ENCODE data around the gene ST8SIA1.

The ST8SIA1 gene

DNA sequence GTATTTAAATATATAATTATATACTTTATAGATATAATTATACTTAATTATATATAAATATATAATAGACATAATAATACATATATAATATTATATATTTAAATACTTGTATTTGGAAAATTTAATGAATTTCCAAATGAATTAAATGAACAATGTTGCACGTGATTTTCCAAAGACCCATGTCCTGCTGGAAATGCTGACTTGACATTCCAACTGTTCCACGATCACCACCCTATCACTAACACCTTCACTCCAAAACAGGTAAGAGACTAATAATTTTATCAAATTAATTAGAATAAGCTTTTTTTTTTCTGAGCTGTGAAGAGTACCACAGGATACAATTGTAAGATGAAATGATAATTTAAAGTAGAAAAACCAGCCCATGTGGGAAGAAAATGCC is 103.4 kb downstream of the ST8SIA1 start:
- no peak for DNase-seq

- no peak for DNase-seq
These were observed 104.2 kb downstream of the ST8SIA1 start for GRCh38 chr12:22230280-22230794.

GRCh38 chr12:22229652-22230279 is 104.7 kb downstream of the ST8SIA1 start:
- no peak for DNase-seq

- DNase-seq, result no peak
These were observed 106.3 kb downstream of the ST8SIA1 start for GRCh38 chr12:22228022-22228875.

- DNase-seq, result no peak
These were observed 111.2 kb downstream of the ST8SIA1 start for GRCh38 chr12:22223356-22223755.

GRCh38 chr12:22217556-22217955 is 117.0 kb downstream of the ST8SIA1 start:
- DNase-seq, result no peak

- DNase-seq, result no peak
These were observed 118.8 kb downstream of the ST8SIA1 start for GRCh38 chr12:22215467-22216253.

- no peak for DNase-seq
These were observed 123.4 kb downstream of the ST8SIA1 start for GRCh38 chr12:22211128-22211527.

DNA sequence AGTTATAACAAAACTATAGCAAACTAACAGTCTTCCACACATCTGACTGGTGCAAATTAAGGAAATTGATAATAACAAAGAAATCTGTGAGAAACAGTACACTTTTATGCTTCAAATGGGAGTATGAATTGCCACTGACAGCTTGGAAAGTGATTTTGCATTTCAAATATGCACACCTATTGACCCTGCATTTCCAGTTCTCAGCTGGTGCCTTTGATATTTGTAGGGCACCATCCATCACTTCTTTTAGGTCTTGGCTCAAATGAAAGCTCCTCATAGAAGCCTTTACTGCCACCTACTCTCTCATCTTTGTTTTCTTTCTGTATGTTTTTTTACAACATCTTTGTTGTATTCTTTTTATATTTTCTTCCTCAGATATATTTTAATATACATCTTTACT is 125.1 kb downstream of the ST8SIA1 start:
- DNase-seq, result no peak

DNA sequence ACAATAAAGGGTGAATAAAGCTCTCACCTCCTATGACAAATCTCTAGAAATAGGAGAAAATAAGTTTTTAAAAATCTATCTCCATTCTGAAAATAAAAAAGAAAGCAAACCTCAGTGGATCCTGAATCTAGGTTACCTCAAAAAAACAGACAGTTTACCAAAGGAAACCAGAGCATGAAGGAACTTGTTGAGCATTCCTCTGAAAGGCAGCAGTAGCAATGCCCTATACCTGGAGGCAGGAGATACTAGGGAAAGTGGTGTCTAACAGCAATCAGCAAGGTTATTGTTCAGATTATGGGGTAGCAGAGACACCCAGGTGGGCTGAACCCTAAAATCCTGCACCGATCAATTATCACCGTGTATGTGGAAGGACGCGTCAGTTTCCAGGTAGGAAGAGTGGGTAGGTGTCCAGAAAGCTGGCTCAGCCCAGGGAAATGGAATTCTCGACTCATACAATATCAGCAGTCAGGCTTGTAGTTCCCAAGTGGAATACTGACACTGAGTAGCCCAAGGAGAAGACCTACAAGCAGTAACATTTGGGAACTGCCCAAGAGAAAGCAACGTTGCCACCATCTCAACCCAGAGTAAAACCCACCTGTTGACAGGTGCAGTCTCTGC is 128.3 kb downstream of the ST8SIA1 start:
- DNase-seq, result no peak

- DNase-seq, result no peak
These were observed 130.1 kb downstream of the ST8SIA1 start for GRCh38 chr12:22204391-22204790.

DNA sequence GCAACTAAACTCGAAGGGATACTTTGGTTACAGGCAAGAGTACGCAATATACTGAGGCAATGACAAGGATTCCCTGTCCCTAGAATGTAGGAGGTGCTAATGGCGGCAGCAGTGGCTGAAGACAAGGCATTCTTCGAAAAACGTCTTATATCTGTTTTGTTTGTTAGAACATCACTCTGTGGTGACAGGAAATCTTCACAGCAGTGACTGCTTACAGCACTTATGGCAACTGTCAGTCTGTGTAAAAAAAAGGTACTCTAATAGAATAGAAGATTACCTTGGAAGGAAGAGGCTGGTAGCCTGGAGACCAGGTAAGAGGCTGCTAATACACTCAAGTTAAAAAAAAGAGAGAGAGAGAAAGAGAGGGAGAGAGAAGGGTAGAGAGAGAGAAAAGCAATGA is 131.7 kb downstream of the ST8SIA1 start:
- DNase-seq, result no peak

- DNase-seq, result no peak
These were observed 133.4 kb downstream of the ST8SIA1 start for GRCh38 chr12:22201101-22201500.

- no peak for DNase-seq
These were observed 138.3 kb downstream of the ST8SIA1 start for GRCh38 chr12:22196236-22196635.

- DNase-seq, result no peak
These were observed 143.5 kb downstream of the ST8SIA1 start for GRCh38 chr12:22190969-22191368.

DNA sequence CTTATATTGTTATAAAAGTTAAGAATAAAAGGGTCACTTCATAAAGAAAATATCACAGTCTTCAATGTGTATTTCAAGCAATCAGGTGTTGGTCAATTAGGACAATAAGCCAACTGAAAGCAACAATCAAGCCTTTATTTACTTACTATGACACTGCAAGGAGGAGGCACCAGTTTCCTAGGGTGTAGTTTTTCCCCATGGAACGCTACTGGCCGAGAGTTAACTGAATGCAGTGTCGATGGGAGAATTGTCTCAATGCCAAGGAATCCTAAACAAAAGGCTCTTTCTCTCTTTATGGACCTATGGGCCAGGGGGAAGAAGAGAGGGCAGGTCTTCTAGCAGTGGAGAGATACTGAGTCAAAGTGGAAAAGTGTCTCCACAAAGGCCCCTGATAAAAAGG is 146.1 kb downstream of the ST8SIA1 start:
- DNase-seq, result no peak

DNA sequence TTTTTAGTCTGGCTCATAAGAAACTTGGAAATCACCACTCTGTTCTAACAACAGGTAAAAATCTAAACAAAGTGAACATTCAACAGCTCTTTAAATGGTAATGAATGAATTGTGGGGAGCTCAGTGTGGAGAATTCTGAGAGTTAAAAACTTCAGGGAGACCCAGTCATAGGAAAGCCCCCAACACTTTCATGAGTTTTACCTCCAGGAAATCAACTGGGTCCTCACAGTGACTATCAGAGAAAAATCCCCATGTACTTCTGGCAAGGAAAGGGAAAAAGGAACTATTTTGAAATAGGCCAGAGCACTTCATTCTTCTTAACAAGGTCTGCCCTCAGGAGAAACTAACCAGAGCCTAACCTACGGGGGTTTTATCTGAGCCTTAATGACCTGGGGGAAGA is 153.8 kb downstream of the ST8SIA1 start:
- no peak for DNase-seq

- DNase-seq, result no peak
These were observed 161.3 kb downstream of the ST8SIA1 start for GRCh38 chr12:22173177-22173576.

DNA sequence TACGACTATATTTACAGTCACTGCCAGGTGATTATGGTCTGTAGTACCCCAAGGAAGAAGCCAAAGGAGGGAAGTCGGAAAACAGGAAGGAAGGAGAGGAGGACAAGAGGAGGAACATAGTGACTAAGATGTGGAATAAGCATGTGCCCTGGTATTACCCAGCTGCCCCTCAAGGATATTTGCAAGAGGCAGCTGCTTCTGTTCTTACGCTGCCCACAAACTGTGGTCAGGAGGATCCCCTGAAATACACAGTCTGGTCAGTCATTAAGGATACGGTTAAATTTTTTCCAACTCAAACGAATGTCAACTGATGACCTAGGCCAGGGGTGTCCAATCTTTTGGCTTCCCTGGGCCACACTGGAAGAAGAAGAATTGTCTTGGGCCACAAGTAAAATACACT is 162.0 kb downstream of the ST8SIA1 start:
- DNase-seq, result no peak

DNA sequence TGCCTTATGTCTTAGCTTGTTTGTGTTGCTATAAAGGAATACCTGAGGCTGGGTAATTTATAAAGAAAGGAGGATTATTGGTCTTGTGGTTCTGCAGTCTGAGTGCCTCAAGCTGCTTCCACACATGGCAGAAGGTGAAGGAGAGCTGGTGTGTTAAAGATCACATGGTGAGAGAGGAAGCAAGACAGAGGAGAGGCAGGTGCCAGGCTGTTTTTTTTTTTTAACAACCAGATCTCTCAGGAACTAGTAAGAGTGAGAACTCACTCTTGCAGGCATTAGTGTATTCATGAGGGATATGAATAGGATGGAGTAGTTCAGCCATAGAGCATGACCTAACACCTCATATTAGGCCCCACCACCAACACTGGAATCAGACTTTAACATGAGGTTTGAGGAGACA is 165.1 kb downstream of the ST8SIA1 start:
- no peak for DNase-seq

GRCh38 chr12:22164139-22164538 is 170.4 kb downstream of the ST8SIA1 start:
- no peak for DNase-seq

DNA sequence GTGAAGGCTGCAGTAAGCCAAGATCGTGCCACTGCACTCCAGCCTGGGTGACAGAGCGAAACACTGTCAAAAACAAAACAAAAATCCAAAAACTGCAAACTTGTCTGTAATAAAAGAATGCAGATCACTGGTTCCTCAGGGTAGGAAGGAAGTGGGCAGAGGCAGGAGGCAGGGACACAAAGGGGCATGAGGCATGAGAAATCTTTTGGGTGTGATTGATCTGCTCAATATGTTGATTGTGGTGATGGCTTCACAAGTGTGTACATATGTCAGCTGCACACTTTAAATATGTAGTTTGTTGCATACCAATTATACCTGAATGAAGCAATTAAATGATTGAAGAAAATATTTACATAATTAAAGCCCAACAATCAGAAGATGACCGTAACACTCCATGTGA is 170.9 kb downstream of the ST8SIA1 start:
- no peak for DNase-seq

DNA sequence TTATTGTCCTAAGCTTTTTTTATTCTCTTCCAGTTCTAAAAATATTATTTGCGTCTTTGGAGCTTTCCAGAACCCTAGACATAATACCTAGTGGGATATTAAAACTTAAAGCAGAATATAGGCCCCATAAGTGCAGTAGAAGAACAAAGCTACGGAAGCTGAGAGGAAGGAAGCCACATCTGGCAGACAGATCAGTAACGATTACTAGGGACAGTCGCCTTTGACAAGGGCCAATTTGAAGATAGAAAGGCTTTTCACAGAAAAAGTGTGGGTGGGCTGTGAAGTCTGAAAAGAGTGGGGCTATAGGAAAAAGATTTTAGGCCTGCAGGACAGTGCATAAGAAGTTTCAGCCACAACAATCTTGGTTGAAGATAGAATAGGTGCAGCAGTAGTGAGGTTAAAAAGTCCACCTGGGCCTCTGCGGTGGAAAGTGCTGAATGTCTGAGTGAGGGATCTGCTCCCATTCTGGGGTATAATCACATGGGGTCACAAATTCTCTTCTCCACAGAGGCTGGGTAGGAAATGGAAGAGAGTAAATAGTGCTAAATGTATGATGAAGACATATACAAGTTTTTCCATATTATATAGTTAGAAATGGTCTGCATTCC is 174.0 kb downstream of the ST8SIA1 start:
- no peak for DNase-seq

Data from activated naive CD4-positive, alpha-beta T cell treated with Interleukin-2 at 50 U/mL for 16 hours (primary cell).